Neuron (in vitro differentiated cells): ENCODE measurements around the gene MAPKBP1.
"Not testable (repeated sequence)": the region's sequence is repeated elsewhere in the genome, so short reads cannot be mapped to it uniquely, and the experiment has no call there.

Experiments used
- H2AFZ ChIP-seq: one replicate; pipeline ENCODE4 v1.6.1; 2013; ENCODE audit warnings: low read depth, mild to moderate bottlenecking, inconsistent platforms, low read length, moderate library complexity
- H3K27me3 ChIP-seq: one replicate; pipeline ENCODE4 v1.6.1; 2013; ENCODE audit warnings: low read length; ENCODE audit not compliant: insufficient read depth
- H3K36me3 ChIP-seq: one replicate; pipeline ENCODE4 v1.6.1; 2013; ENCODE audit warnings: low read length; ENCODE audit not compliant: insufficient read depth
- H3K4me1 ChIP-seq: one replicate; pipeline ENCODE4 v1.6.1; 2013; ENCODE audit warnings: low read length; ENCODE audit not compliant: insufficient read depth
- H3K4me3 ChIP-seq: 2 replicates; pipeline ENCODE4 v1.5.1; 2013; ENCODE audit warnings: mild to moderate bottlenecking, low read length, moderate library complexity
- H3K9me3 ChIP-seq: one replicate; pipeline ENCODE4 v1.6.1; 2013; ENCODE audit warnings: low read length

MAPKBP1 gene

DNA sequence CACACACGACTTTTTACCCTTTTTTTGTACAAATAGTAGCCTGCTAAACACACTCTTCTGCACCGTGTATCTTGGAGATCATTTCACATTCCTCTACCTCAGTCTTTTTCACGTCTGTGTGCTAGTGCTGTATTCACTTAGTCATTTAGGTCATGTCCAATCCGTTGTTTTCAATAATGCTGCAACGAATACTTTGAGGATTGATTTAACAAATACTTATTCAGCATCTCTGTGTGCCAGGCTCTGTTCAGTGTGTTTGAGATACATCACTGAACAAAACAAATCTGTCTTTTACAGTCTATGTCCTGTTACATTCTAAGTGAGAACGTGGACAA, 54.5 kb downstream of the MAPKBP1 start:
- no peaks in the 10 kb centered on the region for H3K27me3 ChIP-seq
- H3K4me1 ChIP-seq, result peaks cover 10% of the 10 kb centered on the region
- peak overlapping the region; percentile 88 for H2AFZ ChIP-seq
- no peaks in the 10 kb centered on the region for H3K9me3 ChIP-seq
- peaks cover 41% of the 10 kb centered on the region for H3K36me3 ChIP-seq
- peak overlapping the region; percentile 99 for H3K4me3 ChIP-seq

DNA sequence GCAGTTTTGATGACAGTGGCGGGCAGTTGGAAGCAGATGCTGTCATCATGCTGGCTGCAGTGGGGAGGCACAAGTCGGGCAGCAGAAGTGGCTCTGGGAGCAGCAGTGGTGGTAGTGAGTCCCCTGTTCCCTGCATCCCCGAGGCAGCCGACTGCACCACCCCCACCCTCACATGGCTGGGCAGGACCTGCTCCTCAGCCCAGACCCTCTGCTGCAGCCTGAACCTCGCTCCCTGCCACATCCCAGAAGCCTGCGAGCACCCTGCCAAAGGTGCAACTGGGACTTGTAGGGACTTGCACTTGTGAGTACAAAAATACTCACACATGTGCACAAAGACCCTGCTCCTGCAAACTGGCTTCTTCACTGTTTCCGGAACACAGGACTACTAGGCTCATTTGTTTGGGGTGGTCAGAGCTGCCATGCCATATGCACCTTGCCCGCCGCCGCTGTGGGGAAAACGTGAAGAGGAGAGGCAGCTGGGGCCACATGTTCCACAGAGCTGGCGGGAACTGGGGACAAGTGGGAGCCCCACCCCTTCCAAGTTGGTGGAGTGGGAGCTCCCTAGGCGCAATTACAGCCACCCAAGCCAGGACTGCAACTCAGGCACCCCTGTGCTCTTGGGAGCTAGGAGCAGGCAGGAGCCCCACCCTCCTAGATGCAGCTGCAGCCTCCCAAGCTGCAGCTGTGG, 55.8 kb downstream of the MAPKBP1 start:
- peaks cover 10% of the 10 kb centered on the region for H3K4me1 ChIP-seq
- H3K4me3 ChIP-seq, result no peak overlapping the region
- no peak overlapping the region for H2AFZ ChIP-seq

GRCh38 chr15:41831291-41831690, 57.0 kb downstream of the MAPKBP1 start:
- H3K4me1 ChIP-seq, H2AFZ ChIP-seq, H3K27me3 ChIP-seq, H3K4me3 ChIP-seq, H3K9me3 ChIP-seq: not testable (repeated sequence)
- H3K36me3 ChIP-seq, result peaks cover 31% of the 10 kb centered on the region

More for the DNA sequence above, 55.8 kb downstream of the MAPKBP1 start:
- peaks cover 31% of the 10 kb centered on the region for H3K36me3 ChIP-seq
- H3K9me3 ChIP-seq, result no peaks in the 10 kb centered on the region
- no peaks in the 10 kb centered on the region for H3K27me3 ChIP-seq

GRCh38 chr15:41832208-41832607, 57.9 kb downstream of the MAPKBP1 start:
- Histone ChIP-seq H2AFZ (no peak overlapping the region), H3K27me3 (no peaks in the 10 kb centered on the region), H3K9me3 (no peaks in the 10 kb centered on the region), H3K4me1 (peaks cover 10% of the 10 kb centered on the region), H3K4me3 (no peak overlapping the region), H3K36me3 (peaks cover 37% of the 10 kb centered on the region)

DNA sequence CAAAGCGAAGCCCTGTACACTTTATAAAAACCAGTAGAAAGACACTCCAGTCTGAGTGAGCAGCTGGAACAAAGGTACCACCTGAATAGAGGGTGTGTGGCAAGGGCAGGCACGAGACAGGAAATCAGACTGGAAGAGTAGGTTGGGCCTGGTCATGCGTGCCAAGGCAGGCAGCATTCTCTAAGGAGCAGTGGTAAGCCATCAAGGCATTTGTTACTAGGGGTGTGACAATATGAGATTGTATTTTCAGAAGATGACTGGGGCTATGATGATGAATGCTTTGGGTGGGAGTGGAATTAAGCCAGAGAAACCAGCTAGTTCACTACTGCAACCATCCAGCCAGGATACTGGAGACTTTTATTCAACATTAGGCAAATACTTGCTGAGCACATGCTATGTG, 58.6 kb downstream of the MAPKBP1 start:
- peaks cover 38% of the 10 kb centered on the region for H3K36me3 ChIP-seq
- H3K9me3 ChIP-seq, result no peaks in the 10 kb centered on the region
- no peak overlapping the region for H2AFZ ChIP-seq
- peaks cover 8% of the 10 kb centered on the region for H3K4me1 ChIP-seq
- no peak overlapping the region for H3K4me3 ChIP-seq
- no peaks in the 10 kb centered on the region for H3K27me3 ChIP-seq

GRCh38 chr15:41834096-41834495, 59.8 kb downstream of the MAPKBP1 start:
- peaks cover 41% of the 10 kb centered on the region for H3K36me3 ChIP-seq
- no peaks in the 10 kb centered on the region for H3K27me3 ChIP-seq

GRCh38 chr15:41836073-41836472, 61.8 kb downstream of the MAPKBP1 start:
- no peak overlapping the region for H2AFZ ChIP-seq
- H3K4me1 ChIP-seq, result no peaks in the 10 kb centered on the region
- H3K9me3 ChIP-seq, result no peaks in the 10 kb centered on the region
- peaks cover 32% of the 10 kb centered on the region for H3K36me3 ChIP-seq
- H3K27me3 ChIP-seq, result no peaks in the 10 kb centered on the region
- H3K4me3 ChIP-seq, result no peak overlapping the region

More at GRCh38 chr15:41834096-41834495, 59.8 kb downstream of the MAPKBP1 start:
- no peak overlapping the region for H2AFZ ChIP-seq
- H3K4me1 ChIP-seq, result peaks cover 1% of the 10 kb centered on the region
- H3K4me3 ChIP-seq, result no peak overlapping the region
- no peaks in the 10 kb centered on the region for H3K9me3 ChIP-seq

- Histone ChIP-seq H3K36me3 (peaks cover 30% of the 10 kb centered on the region), H2AFZ (no peak overlapping the region), H3K4me1 (no peaks in the 10 kb centered on the region), H3K4me3 (no peak overlapping the region), H3K9me3 (no peaks in the 10 kb centered on the region), H3K27me3 (no peaks in the 10 kb centered on the region)
Observed at GRCh38 chr15:41836713-41837454, 62.6 kb downstream of the MAPKBP1 start.

DNA sequence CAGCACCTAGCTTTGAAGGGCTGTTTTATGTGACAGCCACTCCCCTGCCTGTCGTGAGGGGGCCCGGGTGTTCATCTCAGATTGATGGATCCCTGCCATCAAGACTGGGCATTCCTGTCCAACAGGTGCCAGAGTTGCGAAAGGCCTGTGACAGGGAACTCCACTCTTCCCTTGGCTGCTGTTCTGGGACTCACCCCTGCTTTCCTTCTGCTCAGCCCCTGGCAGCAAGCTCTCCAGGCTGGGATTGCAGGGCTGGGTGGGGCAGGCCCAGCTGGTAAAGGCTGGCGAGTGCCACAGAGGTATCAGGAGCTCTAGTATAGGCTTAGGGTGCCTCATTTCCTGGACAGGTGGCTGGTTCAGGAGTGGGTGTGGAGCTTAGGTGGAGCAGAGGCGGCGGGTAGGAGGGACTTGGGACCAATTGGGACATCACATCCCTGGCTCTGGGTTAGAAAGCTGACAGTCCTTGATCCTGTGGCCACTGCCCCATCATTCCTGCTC, 64.2 kb downstream of the MAPKBP1 start, which contains the start of gene PLA2G4B:
Gene PLA2G4B, plus strand, starts transcription at position 448 of the 498 bp plus-strand sequence. CDS start 67 bp downstream, outside the sequence.
- H2AFZ ChIP-seq, result no peak within 1 kb of the TSS
- no peaks in the 10 kb centered on the region for H3K27me3 ChIP-seq
- no peaks in the 10 kb centered on the region for H3K9me3 ChIP-seq
- H3K4me1 ChIP-seq, result no peaks in the 10 kb centered on the region
- H3K36me3 ChIP-seq, result peaks cover 29% of the 10 kb centered on the region
- H3K4me3 ChIP-seq, result no peak within 1 kb of the TSS

DNA sequence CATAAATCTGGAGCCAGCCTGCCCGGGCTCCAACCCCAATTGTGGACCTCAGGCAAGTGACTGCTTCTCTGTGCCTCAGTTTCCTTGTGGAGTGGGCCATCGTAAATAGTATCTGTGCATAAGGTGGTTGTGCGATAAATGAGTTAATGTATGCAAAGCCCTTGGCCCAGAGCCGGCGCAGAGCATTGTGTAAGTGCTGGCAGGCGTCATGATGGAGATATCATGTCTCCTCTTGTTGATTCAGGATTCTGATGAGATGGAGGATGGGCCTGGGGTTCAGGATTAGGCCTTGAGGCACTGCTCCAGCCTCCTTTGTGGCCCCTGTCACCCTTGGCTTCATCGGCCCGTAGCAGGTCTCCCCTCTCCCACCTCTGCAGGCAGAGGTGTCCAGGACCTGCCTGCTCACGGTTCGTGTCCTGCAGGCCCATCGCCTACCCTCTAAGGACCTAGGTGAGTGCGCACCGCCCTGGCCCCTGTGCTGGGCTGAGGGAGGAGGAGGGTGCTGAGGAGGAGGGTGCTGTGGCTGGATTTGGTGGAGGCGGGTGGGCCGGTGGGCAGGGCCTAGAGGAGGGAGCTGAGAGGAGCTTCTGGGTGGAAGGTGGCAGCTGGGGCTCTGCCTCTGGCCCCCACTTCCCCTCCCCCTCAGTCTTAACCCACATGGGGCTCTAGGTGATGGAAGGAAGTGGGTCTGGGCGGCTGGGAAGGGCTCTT, 65.7 kb downstream of the MAPKBP1 start:
- H3K9me3 ChIP-seq, result no peaks in the 10 kb centered on the region
- H3K4me3 ChIP-seq, result no peak overlapping the region
- H2AFZ ChIP-seq, result no peak overlapping the region
- no peaks in the 10 kb centered on the region for H3K27me3 ChIP-seq
- peaks cover 31% of the 10 kb centered on the region for H3K36me3 ChIP-seq
- no peaks in the 10 kb centered on the region for H3K4me1 ChIP-seq

DNA sequence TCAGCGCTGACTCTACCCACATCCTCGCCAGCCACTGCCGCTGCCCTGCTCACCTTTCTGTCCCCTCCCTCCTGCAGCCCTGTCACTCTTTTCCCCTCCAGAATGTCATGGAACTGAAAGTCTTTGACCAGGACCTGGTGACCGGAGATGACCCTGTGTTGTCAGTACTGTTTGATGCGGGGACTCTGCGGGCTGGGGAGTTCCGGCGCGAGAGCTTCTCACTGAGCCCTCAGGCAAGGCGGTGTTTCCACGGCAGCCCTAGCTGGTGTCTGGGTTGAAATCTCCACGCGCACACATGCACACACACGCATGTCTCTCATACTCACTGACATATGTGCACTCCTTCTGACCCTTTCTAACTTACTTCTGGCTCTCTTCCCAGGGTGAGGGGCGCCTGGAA, 66.4 kb downstream of the MAPKBP1 start:
- Histone ChIP-seq H3K36me3 (peaks cover 25% of the 10 kb centered on the region), H3K27me3 (no peaks in the 10 kb centered on the region), H3K4me3 (no peak overlapping the region), H2AFZ (no peak overlapping the region), H3K4me1 (no peaks in the 10 kb centered on the region), H3K9me3 (no peaks in the 10 kb centered on the region)

DNA sequence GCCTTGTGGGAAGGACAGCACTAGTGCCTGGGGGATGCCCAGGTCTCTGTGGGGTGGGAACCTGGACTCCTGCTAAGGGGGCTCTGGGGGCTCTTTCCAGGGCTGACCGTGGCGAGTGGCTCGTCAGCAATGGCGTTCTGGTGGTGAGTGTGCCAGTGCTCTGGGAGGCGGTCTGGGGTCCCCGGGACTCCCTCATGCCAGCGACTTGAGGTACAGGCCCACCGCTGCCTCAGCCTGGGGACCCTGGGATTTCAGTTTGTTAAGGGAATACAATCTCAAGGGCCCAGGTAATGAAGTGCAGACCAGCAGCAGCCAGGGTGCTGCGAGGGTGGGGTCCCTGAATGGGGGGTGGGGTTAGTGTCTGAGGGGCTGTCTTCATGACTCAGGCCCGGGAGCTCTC, 66.8 kb downstream of the MAPKBP1 start:
- Histone ChIP-seq H3K9me3 (no peaks in the 10 kb centered on the region), H3K27me3 (no peaks in the 10 kb centered on the region), H2AFZ (no peak overlapping the region), H3K4me3 (no peak overlapping the region), H3K4me1 (no peaks in the 10 kb centered on the region), H3K36me3 (peaks cover 27% of the 10 kb centered on the region)

DNA sequence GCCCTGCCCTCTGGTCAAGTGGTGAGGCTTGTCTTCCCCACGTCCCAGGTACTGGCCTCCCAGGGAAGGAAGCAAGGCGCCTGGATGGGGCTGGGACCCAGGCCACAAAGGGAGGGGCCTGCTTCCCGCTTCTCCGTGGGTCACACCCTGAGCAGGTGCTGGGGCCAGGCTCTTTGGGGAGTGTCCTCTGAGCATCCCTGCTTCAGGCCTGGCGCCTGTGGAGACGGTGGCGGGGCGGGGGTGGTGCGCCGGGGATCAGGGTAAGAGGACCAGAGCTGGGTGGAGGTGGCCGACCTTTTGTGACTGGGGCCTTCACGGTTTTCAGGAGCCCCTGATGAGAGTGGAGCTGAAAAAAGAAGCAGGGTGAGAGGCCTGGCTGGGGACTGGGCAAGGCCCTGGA, 67.9 kb downstream of the MAPKBP1 start:
- Histone ChIP-seq H2AFZ (no peak overlapping the region), H3K4me3 (no peak overlapping the region), H3K4me1 (no peaks in the 10 kb centered on the region), H3K36me3 (peaks cover 30% of the 10 kb centered on the region), H3K9me3 (no peaks in the 10 kb centered on the region), H3K27me3 (no peaks in the 10 kb centered on the region)
